ENCODE measurements around the gene CFB.

CFB gene

DNA sequence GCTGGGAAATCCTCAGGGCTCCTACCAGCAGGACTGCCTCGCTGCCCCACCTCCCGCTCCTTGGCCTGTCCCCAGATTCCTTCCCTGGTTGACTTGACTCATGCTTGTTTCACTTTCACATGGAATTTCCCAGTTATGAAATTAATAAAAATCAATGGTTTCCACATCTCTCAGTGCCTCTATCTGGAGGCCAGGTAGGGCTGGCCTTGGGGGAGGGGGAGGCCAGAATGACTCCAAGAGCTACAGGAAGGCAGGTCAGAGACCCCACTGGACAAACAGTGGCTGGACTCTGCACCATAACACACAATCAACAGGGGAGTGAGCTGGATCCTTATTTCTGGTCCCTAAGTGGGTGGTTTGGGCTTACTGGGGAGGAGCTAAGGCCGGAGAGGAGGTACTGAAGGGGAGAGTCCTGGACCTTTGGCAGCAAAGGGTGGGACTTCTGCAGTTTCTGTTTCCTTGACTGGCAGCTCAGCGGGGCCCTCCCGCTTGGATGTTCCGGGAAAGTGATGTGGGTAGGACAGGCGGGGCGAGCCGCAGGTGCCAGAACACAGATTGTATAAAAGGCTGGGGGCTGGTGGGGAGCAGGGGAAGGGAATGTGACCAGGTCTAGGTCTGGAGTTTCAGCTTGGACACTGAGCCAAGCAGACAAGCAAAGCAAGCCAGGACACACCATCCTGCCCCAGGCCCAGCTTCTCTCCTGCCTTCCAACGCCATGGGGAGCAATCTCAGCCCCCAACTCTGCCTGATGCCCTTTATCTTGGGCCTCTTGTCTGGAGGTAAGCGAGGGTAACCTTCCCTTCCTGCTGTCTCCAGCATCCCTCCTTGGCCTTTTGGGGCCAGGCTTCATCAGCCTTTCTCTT lies at the start of gene CFB:
Gene CFB (plus strand): TSS at position 589 of the 863 bp plus-strand sequence. CDS start 127 bp downstream, at position 716.
- TF ChIP-seq, protein P1, sequence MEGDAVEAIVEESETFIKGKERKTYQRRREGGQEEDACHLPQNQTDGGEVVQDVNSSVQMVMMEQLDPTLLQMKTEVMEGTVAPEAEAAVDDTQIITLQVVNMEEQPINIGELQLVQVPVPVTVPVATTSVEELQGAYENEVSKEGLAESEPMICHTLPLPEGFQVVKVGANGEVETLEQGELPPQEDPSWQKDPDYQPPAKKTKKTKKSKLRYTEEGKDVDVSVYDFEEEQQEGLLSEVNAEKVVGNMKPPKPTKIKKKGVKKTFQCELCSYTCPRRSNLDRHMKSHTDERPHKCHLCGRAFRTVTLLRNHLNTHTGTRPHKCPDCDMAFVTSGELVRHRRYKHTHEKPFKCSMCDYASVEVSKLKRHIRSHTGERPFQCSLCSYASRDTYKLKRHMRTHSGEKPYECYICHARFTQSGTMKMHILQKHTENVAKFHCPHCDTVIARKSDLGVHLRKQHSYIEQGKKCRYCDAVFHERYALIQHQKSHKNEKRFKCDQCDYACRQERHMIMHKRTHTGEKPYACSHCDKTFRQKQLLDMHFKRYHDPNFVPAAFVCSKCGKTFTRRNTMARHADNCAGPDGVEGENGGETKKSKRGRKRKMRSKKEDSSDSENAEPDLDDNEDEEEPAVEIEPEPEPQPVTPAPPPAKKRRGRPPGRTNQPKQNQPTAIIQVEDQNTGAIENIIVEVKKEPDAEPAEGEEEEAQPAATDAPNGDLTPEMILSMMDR (IDR thresholded peaks at IDR 0.05) = no peak

DNA sequence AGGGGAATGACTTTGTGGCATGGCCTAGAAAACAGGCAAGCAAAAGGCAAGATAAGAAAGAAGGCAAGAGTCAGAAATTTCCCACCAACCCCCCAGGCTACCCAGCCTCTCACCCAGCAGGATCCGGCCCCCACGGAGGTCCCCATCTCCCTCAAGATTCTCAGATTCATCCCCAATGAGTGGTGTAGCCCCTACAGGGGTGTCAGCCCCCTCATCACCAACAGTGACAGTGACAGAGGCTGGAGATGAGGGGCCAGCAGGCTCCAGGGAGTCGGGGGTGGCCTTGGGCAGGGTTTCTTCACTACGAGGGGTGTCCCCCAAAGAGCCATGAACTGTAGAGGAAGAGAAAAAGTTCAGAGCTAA lies 49.4 kb upstream of the CFB start:
- TF ChIP-seq, protein P1 (IDR thresholded peaks at IDR 0.05) = no peak

DNA sequence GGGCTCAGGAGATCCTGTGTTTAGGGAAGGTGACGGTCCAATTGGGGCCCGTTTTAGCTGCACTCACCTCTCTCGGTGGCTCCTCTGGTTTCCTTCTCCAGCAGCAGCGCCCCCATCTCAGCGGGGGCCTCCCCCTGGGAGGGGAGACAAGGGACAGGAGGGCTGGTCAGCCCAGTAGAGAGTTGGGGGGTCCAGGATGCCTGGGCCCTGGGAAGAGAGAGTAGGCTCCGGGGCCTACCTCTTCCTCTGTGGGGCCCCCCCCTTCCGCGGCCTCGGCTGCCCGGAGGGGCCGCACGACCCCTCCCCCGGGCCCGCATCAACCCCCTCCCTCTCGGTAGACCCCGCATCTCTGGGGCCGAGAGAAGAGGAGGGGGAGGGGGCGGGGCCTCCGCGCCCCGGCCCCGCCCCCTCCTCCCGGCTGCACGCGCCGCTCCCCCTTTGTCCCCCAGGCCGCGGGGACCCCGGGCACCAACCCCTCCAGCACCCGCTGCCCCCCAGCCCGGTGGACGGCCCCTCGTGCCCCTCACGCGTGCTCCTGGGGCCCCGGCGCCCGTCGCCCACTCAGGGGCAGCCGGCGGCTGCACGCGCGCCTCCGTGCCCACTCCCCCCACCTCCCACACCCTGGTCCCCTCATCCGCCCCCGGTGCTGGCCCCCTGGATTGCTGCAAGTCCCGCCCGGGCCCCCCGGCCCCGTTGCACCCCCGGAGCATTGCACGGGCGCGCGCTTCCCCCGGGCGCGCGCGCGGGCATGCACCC lies 48.9 kb upstream of the CFB start:
- TF ChIP-seq, protein P1 (IDR thresholded peaks at IDR 0.05) = no peak

DNA sequence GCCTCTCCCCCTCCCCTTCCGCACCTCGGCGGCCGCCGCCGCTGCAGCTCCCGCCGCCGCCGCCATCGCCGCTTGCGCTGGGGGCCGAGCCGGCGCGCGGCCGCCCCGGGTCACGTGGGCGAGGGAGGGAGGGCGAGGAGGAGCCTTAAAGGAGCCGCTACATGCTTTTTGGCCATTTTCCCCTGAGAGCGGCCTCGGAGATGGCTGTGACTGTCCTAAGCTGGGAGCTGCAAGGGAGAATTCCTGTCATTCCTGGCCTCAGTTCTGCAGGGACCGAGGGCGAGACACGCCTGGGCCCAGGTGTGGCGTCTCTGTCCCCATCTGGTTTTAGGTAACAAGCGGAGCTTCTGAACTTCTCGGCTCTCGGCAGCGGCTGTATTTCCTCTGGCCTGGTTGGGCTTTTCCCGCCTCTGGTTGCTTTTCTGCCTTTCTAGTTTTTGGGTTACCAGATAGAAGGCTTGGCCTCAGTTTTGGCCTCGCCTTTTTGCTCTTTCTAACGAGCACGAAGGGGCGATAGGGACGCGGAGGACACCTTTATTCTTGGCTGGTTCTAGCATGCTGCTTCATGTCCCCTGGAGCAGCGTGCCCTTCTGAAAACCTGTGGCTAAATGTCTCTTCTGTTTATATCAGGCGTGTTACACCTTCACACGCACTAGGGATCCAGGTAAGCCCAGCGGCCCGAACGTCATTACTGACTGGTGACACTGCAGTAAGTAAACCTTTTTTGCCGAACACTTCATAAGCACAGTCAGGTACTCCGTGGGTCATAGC lies 48.1 kb upstream of the CFB start, which contains the start of gene EHMT2:
Gene EHMT2 (minus strand): TSS at position 87 of the 771 bp plus-strand sequence. CDS start 21 bp downstream, at position 66.
- TF ChIP-seq, protein P1 (IDR thresholded peaks at IDR 0.05) = no peak

- TF ChIP-seq, protein P1 (IDR thresholded peaks at IDR 0.05) = no peak
These were observed 47.4 kb upstream of the CFB start for GRCh38 chr6:31898383-31899011.

GRCh38 chr6:31899215-31899614 lies 46.7 kb upstream of the CFB start:
- TF ChIP-seq, protein P1 (IDR thresholded peaks at IDR 0.05) = no peak
